HEK293 (cell line): ENCODE data around the gene ABCB9.

Experiments used
- CTCF ChIA-PET: fragments of 350-600 bp; formaldehyde crosslinking; extraction: SDS; loops from one replicate; lab custom pipeline; 2021; ENCODE audit warnings: antibody characterized with exemption; lab: Yijun Ruan, JAX
- POLR2A ChIA-PET: fragments of 300-600 bp; formaldehyde crosslinking; extraction: SDS; loops from one replicate; lab custom pipeline; 2020; ENCODE audit warnings: antibody characterized with exemption, inconsistent platforms; lab: Yijun Ruan, JAX
- H3K27ac ChIP-seq: fragments of 200-500 bp; sonication (Bioruptor generic); 2 replicates; pipeline ENCODE4 v1.5.1; 2014; ENCODE audit warnings: low read depth, low read length, control low read depth, inconsistent platforms; ENCODE audit errors: extremely low read depth
- H3K36me3 ChIP-seq, 2 experiments: fragments of 200-500 bp in 1 of 2; sonication (Bioruptor generic) in 1 of 2; 1 replicate in 1 of 2; 2 replicates in 1 of 2; pipeline ENCODE4 v1.5.1; 2014 to 2017; ENCODE audit warnings: inconsistent platforms in 2 of 2, low read length in 2 of 2; ENCODE audit not compliant: control insufficient read depth in 2 of 2, insufficient read depth in 1 of 2
- H3K4me1 ChIP-seq: fragments of 200-500 bp; sonication (Bioruptor generic); 2 replicates; pipeline ENCODE4 v1.5.1; 2014; ENCODE audit warnings: mild to moderate bottlenecking, low read length, inconsistent platforms; ENCODE audit not compliant: control insufficient read depth, insufficient read depth
- H3K4me3 ChIP-seq: 2 replicates; pipeline ENCODE4 v1.5.1; 2011; ENCODE audit warnings: low read depth, mild to moderate bottlenecking, control low read depth, low read length, moderate library complexity
- H3K9me3 ChIP-seq: fragments of 200-500 bp; sonication (Bioruptor generic); 2 replicates; pipeline ENCODE4 v1.5.1; 2014; ENCODE audit warnings: low read depth, low read length, inconsistent platforms; ENCODE audit not compliant: control insufficient read depth, insufficient read depth
- GLI2 ChIP-seq: fragments of 450-650 bp; formaldehyde crosslinking; IDR thresholded peaks from 2 replicates; pipeline ENCODE4; 2017; ENCODE audit warnings: missing biosample characterization, missing genetic modification characterization, low read depth, borderline replicate concordance
- KLF1 ChIP-seq: fragments of 450-650 bp; formaldehyde crosslinking; IDR thresholded peaks from 2 replicates; pipeline ENCODE4 v1.5.1; 2016; ENCODE audit warnings: missing biosample characterization, missing genetic modification characterization
- MEIS1 ChIP-seq: sonication (generic); formaldehyde crosslinking; IDR thresholded peaks from 2 replicates; pipeline ENCODE4 v1.8.1; 2022; ENCODE audit warnings: missing genetic modification reagents, mild to moderate bottlenecking, borderline replicate concordance
- REPIN1 ChIP-seq: fragments of 450-650 bp; formaldehyde crosslinking; IDR thresholded peaks from 2 replicates; pipeline ENCODE4 v1.5.1; 2017; ENCODE audit warnings: missing biosample characterization, missing genetic modification characterization, low read depth
- SETDB1 ChIP-seq: IDR thresholded peaks from one replicate; pipeline ENCODE4 v1.6.1; 2017; ENCODE audit warnings: mild to moderate bottlenecking, low read length, moderate library complexity, mixed read lengths; ENCODE audit not compliant: insufficient read length
- SP3 ChIP-seq: fragments of 450-650 bp; formaldehyde crosslinking; IDR thresholded peaks from 2 replicates; pipeline ENCODE4 v1.5.1; 2016; ENCODE audit warnings: missing biosample characterization, missing genetic modification characterization
- ZNF133 ChIP-seq: fragments of 450-650 bp; formaldehyde crosslinking; IDR thresholded peaks from 2 replicates; pipeline ENCODE4 v1.5.1; 2016; ENCODE audit warnings: missing biosample characterization, missing genetic modification characterization
- ZNF155 ChIP-seq: fragments of 450-650 bp; formaldehyde crosslinking; IDR thresholded peaks from 2 replicates; pipeline ENCODE4 v1.5.1; 2016; ENCODE audit warnings: missing biosample characterization, missing genetic modification characterization
- ZNF211 ChIP-seq: fragments of 450-650 bp; formaldehyde crosslinking; IDR thresholded peaks from 2 replicates; pipeline ENCODE4 v1.5.1; 2016; ENCODE audit warnings: low read depth, missing biosample characterization, missing genetic modification characterization
- ZNF521 ChIP-seq: fragments of 450-650 bp; formaldehyde crosslinking; IDR thresholded peaks from 2 replicates; pipeline ENCODE4 v1.5.1; 2017; ENCODE audit warnings: missing biosample characterization, mild to moderate bottlenecking, missing genetic modification characterization
- ZNF600 ChIP-seq: fragments of 450-650 bp; formaldehyde crosslinking; IDR thresholded peaks from 2 replicates; pipeline ENCODE4 v1.5.1; 2016; ENCODE audit warnings: missing biosample characterization, missing genetic modification characterization
- ZNF792 ChIP-seq: fragments of 450-650 bp; formaldehyde crosslinking; IDR thresholded peaks from 2 replicates; pipeline ENCODE4 v1.5.1; 2016; ENCODE audit warnings: missing biosample characterization, missing genetic modification characterization
- TF ChIP-seq, protein P1 (sequence below): fragments of 450-650 bp; formaldehyde crosslinking; conservative IDR thresholded peaks from 2 replicates; pipeline ENCODE4 v1.5.1; 2016; ENCODE audit warnings: low read depth, missing biosample characterization, missing genetic modification characterization
- TF ChIP-seq, protein P2 (sequence below): sonication (generic); formaldehyde crosslinking; IDR thresholded peaks from 2 replicates; pipeline ENCODE4 v1.8.1; 2022; ENCODE audit warnings: mild to moderate bottlenecking, moderate library complexity, missing genetic modification reagents
- TF ChIP-seq, protein P3 (sequence below): fragments of 450-650 bp; formaldehyde crosslinking; IDR thresholded peaks from 2 replicates; pipeline ENCODE4 v1.5.1; 2016; ENCODE audit warnings: missing biosample characterization, missing genetic modification characterization
- TF ChIP-seq, protein P4 (sequence below): fragments of 450-650 bp; formaldehyde crosslinking; IDR thresholded peaks from 2 replicates; pipeline ENCODE4 v1.5.1; 2016; ENCODE audit warnings: missing biosample characterization, missing genetic modification characterization
- TF ChIP-seq, protein P5 (sequence below): fragments of 450-650 bp; formaldehyde crosslinking; IDR thresholded peaks from 2 replicates; pipeline ENCODE4 v1.5.1; 2017; ENCODE audit warnings: missing biosample characterization, missing genetic modification characterization
- TF ChIP-seq, protein P6 (sequence below): fragments of 450-650 bp; formaldehyde crosslinking; IDR thresholded peaks from 2 replicates; pipeline ENCODE4 v1.5.1; 2016; ENCODE audit warnings: missing biosample characterization, missing genetic modification characterization
- TF ChIP-seq, protein P7 (sequence below): fragments of 450-650 bp; formaldehyde crosslinking; IDR thresholded peaks from 2 replicates; pipeline ENCODE4 v1.5.1; 2016; ENCODE audit warnings: missing biosample characterization, missing genetic modification characterization

The ABCB9 gene

DNA sequence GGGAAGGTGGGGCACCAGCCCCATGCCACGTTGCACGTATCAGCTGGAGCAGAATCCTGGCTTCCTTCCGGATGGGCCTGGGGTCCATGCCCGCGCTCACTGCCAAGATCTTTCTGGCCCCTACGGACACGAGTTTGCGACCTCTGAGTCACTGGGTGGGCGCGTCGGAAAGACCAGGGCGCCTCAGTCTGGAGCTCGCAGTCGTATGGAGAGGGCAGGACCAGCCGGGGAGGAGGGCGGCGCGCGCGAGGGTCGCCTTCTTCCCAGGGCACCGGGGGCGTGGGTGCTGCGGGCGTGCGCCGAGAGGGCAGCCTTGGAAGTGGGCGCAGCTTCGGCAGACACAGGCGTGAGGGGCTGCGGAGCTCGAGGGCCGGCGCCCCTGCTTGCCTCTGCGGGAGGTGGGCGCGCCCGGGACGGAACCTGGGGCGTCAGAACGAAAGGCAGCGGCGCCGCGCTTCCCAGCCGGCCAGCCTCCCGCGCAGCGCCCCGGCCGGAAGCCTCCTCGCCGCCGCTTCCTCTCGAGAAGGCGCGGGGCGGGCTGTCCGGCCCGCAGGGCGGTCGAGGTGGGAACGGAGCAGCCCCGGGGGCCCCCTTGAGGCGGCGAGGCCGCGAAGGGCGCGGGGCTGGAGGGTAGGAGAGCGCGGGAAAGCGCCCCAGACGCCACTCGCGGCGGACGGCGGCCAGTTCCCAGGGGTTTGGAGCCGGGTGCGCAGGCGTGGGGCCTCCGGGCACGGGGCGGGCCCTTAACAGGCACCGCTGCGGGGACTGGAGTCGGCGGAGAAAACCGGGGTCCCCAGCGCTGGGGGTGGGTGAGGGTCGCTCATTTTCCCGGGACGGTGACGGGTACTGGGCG is 14.1 kb upstream of the ABCB9 start, which contains the start of gene ARL6IP4 (continued):
- TF ChIP-seq, protein P1, sequence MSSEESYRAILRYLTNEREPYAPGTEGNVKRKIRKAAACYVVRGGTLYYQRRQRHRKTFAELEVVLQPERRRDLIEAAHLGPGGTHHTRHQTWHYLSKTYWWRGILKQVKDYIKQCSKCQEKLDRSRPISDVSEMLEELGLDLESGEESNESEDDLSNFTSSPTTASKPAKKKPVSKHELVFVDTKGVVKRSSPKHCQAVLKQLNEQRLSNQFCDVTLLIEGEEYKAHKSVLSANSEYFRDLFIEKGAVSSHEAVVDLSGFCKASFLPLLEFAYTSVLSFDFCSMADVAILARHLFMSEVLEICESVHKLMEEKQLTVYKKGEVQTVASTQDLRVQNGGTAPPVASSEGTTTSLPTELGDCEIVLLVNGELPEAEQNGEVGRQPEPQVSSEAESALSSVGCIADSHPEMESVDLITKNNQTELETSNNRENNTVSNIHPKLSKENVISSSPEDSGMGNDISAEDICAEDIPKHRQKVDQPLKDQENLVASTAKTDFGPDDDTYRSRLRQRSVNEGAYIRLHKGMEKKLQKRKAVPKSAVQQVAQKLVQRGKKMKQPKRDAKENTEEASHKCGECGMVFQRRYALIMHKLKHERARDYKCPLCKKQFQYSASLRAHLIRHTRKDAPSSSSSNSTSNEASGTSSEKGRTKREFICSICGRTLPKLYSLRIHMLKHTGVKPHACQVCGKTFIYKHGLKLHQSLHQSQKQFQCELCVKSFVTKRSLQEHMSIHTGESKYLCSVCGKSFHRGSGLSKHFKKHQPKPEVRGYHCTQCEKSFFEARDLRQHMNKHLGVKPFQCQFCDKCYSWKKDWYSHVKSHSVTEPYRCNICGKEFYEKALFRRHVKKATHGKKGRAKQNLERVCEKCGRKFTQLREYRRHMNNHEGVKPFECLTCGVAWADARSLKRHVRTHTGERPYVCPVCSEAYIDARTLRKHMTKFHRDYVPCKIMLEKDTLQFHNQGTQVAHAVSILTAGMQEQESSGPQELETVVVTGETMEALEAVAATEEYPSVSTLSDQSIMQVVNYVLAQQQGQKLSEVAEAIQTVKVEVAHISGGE (tag by site-specific recombination) = peak; percentile 98
- TF ChIP-seq, protein P2, sequence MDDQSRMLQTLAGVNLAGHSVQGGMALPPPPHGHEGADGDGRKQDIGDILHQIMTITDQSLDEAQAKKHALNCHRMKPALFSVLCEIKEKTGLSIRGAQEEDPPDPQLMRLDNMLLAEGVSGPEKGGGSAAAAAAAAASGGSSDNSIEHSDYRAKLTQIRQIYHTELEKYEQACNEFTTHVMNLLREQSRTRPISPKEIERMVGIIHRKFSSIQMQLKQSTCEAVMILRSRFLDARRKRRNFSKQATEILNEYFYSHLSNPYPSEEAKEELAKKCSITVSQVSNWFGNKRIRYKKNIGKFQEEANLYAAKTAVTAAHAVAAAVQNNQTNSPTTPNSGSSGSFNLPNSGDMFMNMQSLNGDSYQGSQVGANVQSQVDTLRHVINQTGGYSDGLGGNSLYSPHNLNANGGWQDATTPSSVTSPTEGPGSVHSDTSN (CRISPR knock-in tag) = peak; percentile 54; the same call in 1 of the 2 replicates
- no peak for TF ChIP-seq REPIN1 (tag by site-specific recombination)

DNA sequence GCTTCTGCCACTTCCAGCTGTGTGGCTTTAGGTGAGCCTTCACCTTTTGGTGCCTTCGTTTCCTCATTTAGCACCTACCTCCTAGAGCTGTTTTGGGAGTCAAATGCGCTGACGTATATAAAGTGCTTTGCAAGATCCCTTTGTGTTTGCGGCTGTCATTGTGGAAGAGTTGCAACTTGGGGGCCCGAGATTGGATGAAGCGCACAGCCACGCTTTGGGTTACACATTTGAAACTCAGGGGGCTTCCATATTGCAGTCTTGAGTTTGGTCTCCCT is 13.6 kb upstream of the ABCB9 start:
- Histone ChIP-seq H3K4me1 (peaks cover 15% of the 10 kb centered on the region), H3K27ac (peak overlapping the region; percentile 87), H3K36me3 (peaks cover 0 to 53% of the 10 kb centered on the region in 2 experiments; a peak in 2 of 3 replicates), H3K4me3 (peak overlapping the region; percentile 53), H3K9me3 (no peaks in the 10 kb centered on the region)
- ChIA-PET POLR2A (interaction anchor here (0.5 to 1.4 kb wide), 4 partner anchors 10 to 253 kb away, joined by 3 to 10 read pairs (median 6); partner anchors contain the start of genes ABCB9 and MPHOSPH9), CTCF (interaction anchor here (0.7 kb wide), 1 partner anchor 262 kb away, joined by 3 read pairs; no protein-coding TSS in a partner anchor)
- TF ChIP-seq ZNF133 (tag by site-specific recombination) (no peak), ZNF792 (tag by site-specific recombination) (no peak), ZNF155 (tag by site-specific recombination) (no peak), ZNF521 (no peak), SP3 (no peak), KLF1 (tag by site-specific recombination) (no peak), ZNF211 (tag by site-specific recombination) (no peak), REPIN1 (tag by site-specific recombination) (no peak), SETDB1 (no peak), ZNF600 (tag by site-specific recombination) (no peak), MEIS1 (CRISPR knock-in tag) (no peak), GLI2 (tag by site-specific recombination) (no peak)
- TF ChIP-seq, protein P3, sequence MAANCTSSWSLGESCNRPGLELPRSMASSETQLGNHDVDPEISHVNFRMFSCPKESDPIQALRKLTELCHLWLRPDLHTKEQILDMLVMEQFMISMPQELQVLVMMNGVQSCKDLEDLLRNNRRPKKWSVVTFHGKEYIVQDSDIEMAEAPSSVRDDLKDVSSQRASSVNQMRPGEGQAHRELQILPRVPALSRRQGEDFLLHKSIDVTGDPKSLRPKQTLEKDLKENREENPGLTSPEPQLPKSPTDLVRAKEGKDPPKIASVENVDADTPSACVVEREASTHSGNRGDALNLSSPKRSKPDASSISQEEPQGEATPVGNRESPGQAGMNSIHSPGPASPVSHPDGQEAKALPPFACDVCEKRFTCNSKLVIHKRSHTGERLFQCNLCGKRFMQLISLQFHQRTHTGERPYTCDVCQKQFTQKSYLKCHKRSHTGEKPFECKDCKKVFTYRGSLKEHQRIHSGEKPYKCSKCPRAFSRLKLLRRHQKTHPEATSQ (tag by site-specific recombination) = no peak
- TF ChIP-seq, protein P4, sequence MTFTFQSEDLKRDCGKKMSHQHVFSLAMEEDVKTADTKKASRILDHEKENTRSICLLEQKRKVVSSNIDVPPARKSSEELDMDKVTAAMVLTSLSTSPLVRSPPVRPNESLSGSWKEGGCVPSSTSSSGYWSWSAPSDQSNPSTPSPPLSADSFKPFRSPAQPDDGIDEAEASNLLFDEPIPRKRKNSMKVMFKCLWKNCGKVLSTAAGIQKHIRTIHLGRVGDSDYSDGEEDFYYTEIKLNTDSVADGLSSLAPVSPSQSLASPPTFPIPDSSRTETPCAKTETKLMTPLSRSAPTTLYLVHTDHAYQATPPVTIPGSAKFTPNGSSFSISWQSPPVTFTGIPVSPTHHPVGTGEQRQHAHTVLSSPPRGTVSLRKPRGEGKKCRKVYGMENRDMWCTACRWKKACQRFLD (tag by site-specific recombination) = no peak
- TF ChIP-seq, protein P5, sequence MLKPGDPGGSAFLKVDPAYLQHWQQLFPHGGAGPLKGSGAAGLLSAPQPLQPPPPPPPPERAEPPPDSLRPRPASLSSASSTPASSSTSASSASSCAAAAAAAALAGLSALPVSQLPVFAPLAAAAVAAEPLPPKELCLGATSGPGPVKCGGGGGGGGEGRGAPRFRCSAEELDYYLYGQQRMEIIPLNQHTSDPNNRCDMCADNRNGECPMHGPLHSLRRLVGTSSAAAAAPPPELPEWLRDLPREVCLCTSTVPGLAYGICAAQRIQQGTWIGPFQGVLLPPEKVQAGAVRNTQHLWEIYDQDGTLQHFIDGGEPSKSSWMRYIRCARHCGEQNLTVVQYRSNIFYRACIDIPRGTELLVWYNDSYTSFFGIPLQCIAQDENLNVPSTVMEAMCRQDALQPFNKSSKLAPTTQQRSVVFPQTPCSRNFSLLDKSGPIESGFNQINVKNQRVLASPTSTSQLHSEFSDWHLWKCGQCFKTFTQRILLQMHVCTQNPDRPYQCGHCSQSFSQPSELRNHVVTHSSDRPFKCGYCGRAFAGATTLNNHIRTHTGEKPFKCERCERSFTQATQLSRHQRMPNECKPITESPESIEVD (tag by site-specific recombination) = no peak
- TF ChIP-seq, protein P6, sequence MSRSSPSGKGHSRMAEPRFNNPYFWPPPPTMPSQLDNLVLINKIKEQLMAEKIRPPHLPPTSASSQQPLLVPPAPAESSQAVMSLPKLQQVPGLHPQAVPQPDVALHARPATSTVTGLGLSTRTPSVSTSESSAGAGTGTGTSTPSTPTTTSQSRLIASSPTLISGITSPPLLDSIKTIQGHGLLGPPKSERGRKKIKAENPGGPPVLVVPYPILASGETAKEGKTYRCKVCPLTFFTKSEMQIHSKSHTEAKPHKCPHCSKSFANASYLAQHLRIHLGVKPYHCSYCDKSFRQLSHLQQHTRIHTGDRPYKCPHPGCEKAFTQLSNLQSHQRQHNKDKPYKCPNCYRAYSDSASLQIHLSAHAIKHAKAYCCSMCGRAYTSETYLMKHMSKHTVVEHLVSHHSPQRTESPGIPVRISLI (tag by site-specific recombination) = no peak
- TF ChIP-seq, protein P7, sequence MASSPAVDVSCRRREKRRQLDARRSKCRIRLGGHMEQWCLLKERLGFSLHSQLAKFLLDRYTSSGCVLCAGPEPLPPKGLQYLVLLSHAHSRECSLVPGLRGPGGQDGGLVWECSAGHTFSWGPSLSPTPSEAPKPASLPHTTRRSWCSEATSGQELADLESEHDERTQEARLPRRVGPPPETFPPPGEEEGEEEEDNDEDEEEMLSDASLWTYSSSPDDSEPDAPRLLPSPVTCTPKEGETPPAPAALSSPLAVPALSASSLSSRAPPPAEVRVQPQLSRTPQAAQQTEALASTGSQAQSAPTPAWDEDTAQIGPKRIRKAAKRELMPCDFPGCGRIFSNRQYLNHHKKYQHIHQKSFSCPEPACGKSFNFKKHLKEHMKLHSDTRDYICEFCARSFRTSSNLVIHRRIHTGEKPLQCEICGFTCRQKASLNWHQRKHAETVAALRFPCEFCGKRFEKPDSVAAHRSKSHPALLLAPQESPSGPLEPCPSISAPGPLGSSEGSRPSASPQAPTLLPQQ (tag by site-specific recombination) = no peak
